GM10248 (cell line): ENCODE measurements around the gene CACFD1.

ENCODE experiments used
- CTCF ChIA-PET: fragments of 300-600 bp; sonication (Branson Sonifier 250); formaldehyde crosslinking; extraction: SDS; loops from one replicate; lab custom pipeline; 2021; ENCODE audit warnings: antibody characterized with exemption; lab: Yijun Ruan, JAX
- POLR2A ChIA-PET: fragments of 350-650 bp; sonication (Branson Sonifier 250); formaldehyde crosslinking; extraction: SDS; loops from one replicate; lab custom pipeline; 2020; ENCODE audit warnings: antibody characterized with exemption; lab: Yijun Ruan, JAX
- DNase-seq: peaks from one replicate; pipeline ENCODE4 v3.0.0; 2012; ENCODE audit errors: extremely low spot score
- CTCF ChIP-seq: IDR thresholded peaks from 2 replicates; pipeline ENCODE4 v1.5.1; 2012; ENCODE audit warnings: mild to moderate bottlenecking, low read depth; ENCODE audit errors: extremely low read depth, missing control alignments, control extremely low read depth

The CACFD1 gene

GRCh38 chr9:133491656-133491925 is 31.8 kb downstream of the CACFD1 start:
- ChIA-PET CTCF (interaction anchor here (1.1 kb wide), 1 partner anchor 120 kb away, joined by 3 read pairs; no protein-coding TSS in a partner anchor), POLR2A (no interaction called here)
- TF ChIP-seq CTCF, result no peak
- no peak for DNase-seq

DNA sequence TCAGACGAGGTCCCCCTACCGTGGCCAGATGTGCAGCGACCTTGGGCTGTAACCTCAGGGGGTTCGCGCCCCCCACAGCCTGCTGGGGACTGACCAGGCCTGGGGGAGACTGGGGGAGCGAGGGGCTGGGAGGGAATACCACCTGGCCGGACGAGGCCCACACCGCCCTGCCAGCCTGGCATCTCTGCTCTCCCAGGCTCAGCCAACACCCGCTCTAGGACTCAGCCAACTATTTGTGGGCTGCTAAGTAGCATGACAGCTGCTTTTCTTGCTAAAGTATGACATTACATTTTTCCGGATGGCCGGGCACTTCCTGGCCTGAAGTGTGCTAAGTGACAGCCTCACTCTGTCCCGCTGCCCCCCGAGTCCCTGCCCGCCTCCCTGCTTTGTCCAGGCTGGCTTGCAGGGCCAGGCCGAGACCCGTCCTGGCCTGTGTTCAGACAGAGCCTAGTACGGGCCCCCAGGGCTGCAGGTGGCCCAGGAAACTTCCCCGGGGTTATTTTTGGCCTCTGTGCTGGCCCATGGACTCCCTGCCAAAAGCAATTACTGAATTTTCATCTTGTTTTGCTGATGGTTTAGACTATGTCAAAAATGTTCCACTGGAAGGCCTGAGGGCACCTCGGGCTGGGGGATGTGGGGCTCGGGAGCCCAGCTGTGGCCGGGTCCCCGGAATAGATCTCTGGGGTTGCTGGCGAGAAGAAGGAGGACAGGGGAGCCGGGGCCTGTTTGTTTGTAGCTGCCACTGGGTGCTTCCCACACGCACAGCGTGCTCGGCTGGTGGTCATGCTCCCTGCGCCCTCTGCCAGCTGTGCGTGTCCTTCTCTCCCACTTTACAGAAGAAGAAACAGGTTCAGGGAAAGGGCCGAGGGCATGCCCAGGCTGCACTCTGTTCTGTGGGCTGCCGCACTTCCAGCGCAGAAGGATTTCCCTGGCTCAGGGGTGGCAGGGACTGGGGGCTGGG is 32.6 kb downstream of the CACFD1 start:
- ChIA-PET POLR2A (no interaction called here), CTCF (no interaction called here)
- no peak for TF ChIP-seq CTCF
- no peak for DNase-seq

DNA sequence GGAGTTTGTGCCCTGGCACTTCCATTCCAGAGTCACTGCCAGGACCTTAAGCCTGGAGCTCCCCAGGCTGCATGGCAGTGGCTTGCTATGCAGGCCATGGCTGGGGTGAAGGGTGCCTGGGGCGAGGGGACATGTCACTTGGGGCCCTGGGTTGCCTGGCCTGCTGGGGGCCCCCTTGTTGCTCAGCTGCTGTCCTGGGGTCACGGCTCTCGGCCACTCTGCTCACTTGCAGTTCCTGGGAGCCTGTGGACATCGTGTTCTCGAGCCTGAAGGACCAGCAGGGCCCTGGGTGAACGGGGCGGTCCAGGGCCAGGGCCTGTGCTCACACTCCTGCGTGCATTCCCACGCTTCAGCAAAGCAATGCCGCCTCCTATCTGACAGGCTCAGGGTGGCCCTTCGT is 33.6 kb downstream of the CACFD1 start:
- ChIA-PET CTCF (no interaction called here), POLR2A (no interaction called here)
- no peak for TF ChIP-seq CTCF

GRCh38 chr9:133493845-133494540 is 34.2 kb downstream of the CACFD1 start:
- no peak for TF ChIP-seq CTCF
- ChIA-PET POLR2A (no interaction called here), CTCF (no interaction called here)
- no peak for DNase-seq

More for the DNA sequence above, 33.6 kb downstream of the CACFD1 start:
- DNase-seq, result no peak

DNA sequence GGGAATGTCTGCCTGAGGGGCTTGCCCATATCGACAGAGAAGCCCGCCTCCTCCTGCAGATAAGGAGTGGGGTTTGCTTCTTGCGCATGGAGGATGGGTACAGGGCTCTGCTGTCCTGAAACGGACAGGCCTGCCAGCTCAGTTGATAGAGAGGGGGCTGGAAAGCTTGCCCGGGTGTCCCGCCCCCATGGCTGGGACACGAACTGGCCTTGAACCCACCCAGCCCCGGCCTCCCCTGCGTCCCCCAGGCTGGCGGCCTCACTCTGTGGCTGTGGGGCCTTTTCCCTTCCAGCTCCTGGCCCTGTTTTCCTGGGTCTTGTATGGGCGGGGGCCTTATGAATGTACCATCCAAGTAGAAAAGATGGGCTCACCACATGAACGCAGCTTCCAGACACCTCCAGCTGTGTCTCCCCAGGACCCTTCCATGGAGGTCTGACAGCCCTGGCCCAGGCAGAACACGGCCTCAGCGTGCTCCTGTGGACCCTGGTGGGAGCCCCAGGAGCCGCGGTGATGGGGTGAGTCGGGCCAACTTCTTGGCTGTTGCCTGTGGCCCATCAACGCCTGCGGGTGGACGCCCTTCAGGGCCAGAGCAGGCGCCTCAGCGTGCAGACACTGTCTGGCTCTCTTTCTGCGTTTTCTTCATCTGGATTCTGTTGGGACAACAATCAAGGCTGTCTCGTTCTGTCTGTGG is 35.0 kb downstream of the CACFD1 start:
- TF ChIP-seq CTCF, result no peak
- CTCF ChIA-PET, result interaction anchor here (1.1 to 1.7 kb wide), 4 partner anchors 8 to 309 kb away, joined by 3 to 9 read pairs (median 5); partner anchors contain the start of gene SLC2A6
- POLR2A ChIA-PET, result no interaction called here
- no peak for DNase-seq
